ENCODE data around the gene SPEN.
"Not testable (repeated sequence)": the region's sequence is repeated elsewhere in the genome, so short reads cannot be mapped to it uniquely, and the experiment has no call there.

Gene SPEN

DNA sequence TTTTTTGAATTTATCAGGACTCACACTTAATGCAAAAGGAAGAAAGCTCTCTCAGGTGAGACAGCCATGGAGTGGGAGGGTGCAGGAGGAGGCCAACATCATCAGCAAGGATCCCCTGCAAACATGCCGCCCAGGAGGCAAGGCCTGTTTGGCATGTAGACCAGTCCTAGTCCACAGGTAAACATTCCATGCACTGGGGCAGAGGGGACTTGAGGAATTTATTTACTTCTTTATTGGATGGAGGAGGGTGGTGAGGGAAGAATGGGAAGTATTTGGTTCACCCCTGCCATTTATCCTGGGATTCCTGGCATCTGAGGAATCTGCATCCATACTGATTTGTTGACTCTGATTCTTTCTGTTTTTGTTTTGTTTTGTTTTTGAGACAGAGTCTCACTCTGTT, 38.6 kb upstream of the SPEN start:
- Histone ChIP-seq H3K4me1 (ENCODE audit: control insufficient read depth, insufficient read depth, low read length) (peaks cover 5% of the 10 kb centered on the region), H3K9me3 (ENCODE audit: control insufficient read depth, insufficient read depth, low read length) (no peaks in the 10 kb centered on the region), H3K36me3 (ENCODE audit: control insufficient read depth, insufficient read depth, low read length) (no peaks in the 10 kb centered on the region), H3K27me3 (ENCODE audit: control insufficient read depth, insufficient read depth, low read length) (no peaks in the 10 kb centered on the region), H3K9ac (ENCODE audit: low read depth, low read length) (no peak overlapping the region), H3K27ac (ENCODE audit: low read depth, low read length) (no peak overlapping the region), H3K4me3 (ENCODE audit: low read depth, low read length) (no peak overlapping the region)

DNA sequence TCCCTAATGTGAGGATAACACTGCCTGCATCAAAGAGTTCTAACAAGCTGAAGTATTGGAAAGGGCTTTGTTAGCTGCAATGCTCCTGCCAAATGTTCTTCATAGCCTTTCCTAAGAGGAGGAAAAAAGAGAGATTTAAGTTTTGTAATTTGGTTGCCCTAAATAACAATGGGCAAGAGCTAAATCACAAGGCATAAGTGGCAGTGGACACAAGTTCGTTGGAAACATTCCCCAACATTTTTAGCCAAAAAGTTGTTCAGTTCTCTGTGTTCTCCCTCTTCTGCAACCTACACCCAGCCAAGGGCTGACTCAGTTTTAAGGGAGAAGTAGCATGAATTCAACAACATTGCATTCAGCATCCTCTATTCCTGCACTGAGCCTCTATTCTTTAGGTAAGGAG, 37.4 kb upstream of the SPEN start:
- H3K36me3 ChIP-seq (ENCODE audit: control insufficient read depth, insufficient read depth, low read length): no peaks in the 10 kb centered on the region
- H3K9me3 ChIP-seq (ENCODE audit: control insufficient read depth, insufficient read depth, low read length): no peaks in the 10 kb centered on the region
- H3K27ac ChIP-seq (ENCODE audit: low read depth, low read length): no peak overlapping the region
- H3K9ac ChIP-seq (ENCODE audit: low read depth, low read length): no peak overlapping the region
- peaks cover 5% of the 10 kb centered on the region for H3K4me1 ChIP-seq (ENCODE audit: control insufficient read depth, insufficient read depth, low read length)
- no peaks in the 10 kb centered on the region for H3K27me3 ChIP-seq (ENCODE audit: control insufficient read depth, insufficient read depth, low read length)
- H3K4me3 ChIP-seq (ENCODE audit: low read depth, low read length): no peak overlapping the region

DNA sequence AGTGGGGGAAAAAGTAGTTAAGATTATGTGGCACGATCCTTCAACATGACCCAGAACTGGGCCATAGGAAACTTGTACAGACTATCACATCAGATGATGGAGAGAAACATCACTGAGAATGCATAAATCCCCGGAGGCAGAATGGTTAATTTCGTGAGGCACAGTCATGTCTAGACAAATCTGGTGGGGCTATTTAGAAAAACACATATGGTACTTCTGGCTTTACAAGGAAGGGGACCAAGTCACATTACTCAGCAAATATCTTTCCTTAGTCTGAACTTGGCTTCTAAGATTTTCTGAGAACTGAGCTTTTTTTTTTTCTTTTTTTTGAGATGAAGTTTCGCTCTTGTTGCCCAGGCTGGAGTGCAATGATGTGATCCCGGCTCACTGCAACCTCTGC, 30.8 kb upstream of the SPEN start:
- Histone ChIP-seq H3K27ac (ENCODE audit: low read depth, low read length) (no peak overlapping the region), H3K4me3 (ENCODE audit: low read depth, low read length) (no peak overlapping the region), H3K36me3 (ENCODE audit: control insufficient read depth, insufficient read depth, low read length) (no peaks in the 10 kb centered on the region), H3K9ac (ENCODE audit: low read depth, low read length) (no peak overlapping the region), H3K9me3 (ENCODE audit: control insufficient read depth, insufficient read depth, low read length) (no peaks in the 10 kb centered on the region), H3K4me1 (ENCODE audit: control insufficient read depth, insufficient read depth, low read length) (peaks cover 2% of the 10 kb centered on the region; the same call in 1 of the 2 replicates), H3K27me3 (ENCODE audit: control insufficient read depth, insufficient read depth, low read length) (no peaks in the 10 kb centered on the region)

DNA sequence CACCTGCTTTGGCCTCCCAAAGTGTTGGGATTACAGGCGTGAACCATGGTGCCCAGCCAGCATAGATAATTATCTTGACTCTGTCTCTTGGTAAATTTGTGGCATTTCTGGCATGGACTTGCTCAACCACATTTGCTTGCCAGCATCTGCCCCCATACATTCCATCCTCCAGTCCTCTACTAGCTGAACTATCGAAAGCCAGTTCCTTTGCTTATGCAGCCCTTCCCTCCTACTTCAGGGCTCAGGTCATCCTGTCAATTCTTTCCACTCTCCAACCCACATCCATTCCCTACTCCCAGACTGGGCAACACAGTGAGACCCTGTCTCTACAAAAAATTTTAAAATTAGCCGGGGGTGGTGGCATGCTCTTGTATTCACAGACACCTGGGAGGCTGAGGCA, 27.0 kb upstream of the SPEN start:
- no peaks in the 10 kb centered on the region for H3K36me3 ChIP-seq (ENCODE audit: control insufficient read depth, insufficient read depth, low read length)
- no peaks in the 10 kb centered on the region for H3K9me3 ChIP-seq (ENCODE audit: control insufficient read depth, insufficient read depth, low read length)
- no peak overlapping the region for H3K27ac ChIP-seq (ENCODE audit: low read depth, low read length)
- no peak overlapping the region for H3K4me3 ChIP-seq (ENCODE audit: low read depth, low read length)
- H3K9ac ChIP-seq (ENCODE audit: low read depth, low read length): no peak overlapping the region
- H3K27me3 ChIP-seq (ENCODE audit: control insufficient read depth, insufficient read depth, low read length): no peaks in the 10 kb centered on the region
- H3K4me1 ChIP-seq (ENCODE audit: control insufficient read depth, insufficient read depth, low read length): peaks cover 2% of the 10 kb centered on the region; the same call in 1 of the 2 replicates

DNA sequence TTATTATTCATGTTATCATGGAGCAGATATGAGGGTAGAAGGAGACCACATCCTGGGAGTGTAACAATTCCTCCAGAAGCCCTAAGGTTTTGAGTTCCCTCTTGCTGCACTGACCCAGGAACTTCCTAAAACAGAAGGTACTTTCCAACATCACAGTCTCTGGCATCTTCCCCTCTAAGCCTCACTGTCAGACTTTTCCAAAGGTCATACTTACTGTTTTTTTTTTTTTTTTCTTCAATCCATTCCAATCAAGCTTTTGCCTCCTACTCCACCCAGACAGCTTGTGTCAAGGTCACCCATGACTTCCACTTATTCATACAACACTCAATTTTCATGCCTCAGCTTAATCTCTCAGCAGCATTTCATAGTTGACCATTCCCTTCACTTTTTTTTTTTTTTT, 21.7 kb upstream of the SPEN start:
- Histone ChIP-seq H3K27me3 (ENCODE audit: control insufficient read depth, insufficient read depth, low read length) (no peaks in the 10 kb centered on the region), H3K4me1 (ENCODE audit: control insufficient read depth, insufficient read depth, low read length) (peaks cover 15% of the 10 kb centered on the region), H3K9me3 (ENCODE audit: control insufficient read depth, insufficient read depth, low read length) (no peaks in the 10 kb centered on the region), H3K36me3 (ENCODE audit: control insufficient read depth, insufficient read depth, low read length) (no peaks in the 10 kb centered on the region), H3K27ac (ENCODE audit: low read depth, low read length) (no peak overlapping the region), H3K4me3 (ENCODE audit: low read depth, low read length) (no peak overlapping the region), H3K9ac (ENCODE audit: low read depth, low read length) (no peak overlapping the region)

DNA sequence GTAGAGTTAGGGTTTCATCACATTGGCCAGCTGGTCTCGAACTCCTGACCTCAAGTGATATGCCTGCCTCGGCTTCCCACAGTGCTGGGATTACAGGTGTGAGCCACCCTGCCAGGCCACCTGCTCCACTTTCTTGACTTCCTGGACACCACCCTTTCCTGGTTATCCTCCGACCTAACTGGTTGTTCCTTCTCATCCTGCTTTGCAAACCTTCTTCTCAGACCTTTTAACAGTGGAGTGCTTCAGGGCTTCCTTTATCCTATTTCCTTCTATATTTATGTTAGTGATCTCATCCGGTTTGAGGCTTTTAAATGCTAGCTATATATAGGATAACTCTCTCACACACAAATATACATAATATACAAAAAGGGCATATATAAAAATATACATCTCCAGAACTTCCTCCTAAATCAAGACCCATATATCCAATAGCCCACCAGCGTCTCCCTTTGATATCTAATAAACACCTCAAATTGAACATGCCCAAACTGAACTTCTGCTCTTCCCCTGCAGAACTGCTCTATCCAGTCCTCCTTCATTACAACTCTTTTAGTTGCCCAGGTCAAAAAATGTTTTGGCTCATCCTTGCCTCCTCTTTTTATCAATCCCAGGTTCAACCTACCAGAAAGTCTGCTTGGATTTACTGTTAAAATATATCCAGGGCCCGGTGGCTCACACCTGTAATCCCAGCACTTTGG, 20.5 kb upstream of the SPEN start:
- peaks cover 17% of the 10 kb centered on the region for H3K4me1 ChIP-seq (ENCODE audit: control insufficient read depth, insufficient read depth, low read length)
- no peaks in the 10 kb centered on the region for H3K9me3 ChIP-seq (ENCODE audit: control insufficient read depth, insufficient read depth, low read length)
- no peak overlapping the region for H3K27ac ChIP-seq (ENCODE audit: low read depth, low read length)

DNA sequence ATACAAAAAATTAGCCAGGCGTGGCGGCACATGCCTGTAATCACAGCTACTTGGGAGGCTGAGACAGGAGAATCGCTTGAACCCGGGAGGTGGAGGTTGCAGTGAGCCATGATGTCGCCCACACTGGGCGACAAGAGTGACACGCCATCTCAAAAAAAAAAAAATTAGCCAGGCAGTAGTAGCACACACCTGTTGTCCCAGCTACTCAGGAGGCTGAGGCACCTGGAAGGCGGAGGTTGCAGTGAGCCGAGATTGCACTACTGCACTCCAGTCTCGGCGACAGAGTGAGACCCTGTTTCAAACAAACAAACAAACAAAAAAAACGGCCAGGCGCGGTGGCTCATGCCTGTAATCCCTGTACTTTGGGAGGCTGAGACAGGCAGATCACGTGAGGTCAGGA, 19.9 kb upstream of the SPEN start:
- H3K4me3 ChIP-seq (ENCODE audit: low read depth, low read length); H3K9ac ChIP-seq (ENCODE audit: low read depth, low read length); H3K27me3 ChIP-seq (ENCODE audit: control insufficient read depth, insufficient read depth, low read length); H3K36me3 ChIP-seq (ENCODE audit: control insufficient read depth, insufficient read depth, low read length); H3K9me3 ChIP-seq (ENCODE audit: control insufficient read depth, insufficient read depth, low read length); H3K27ac ChIP-seq (ENCODE audit: low read depth, low read length): not testable (repeated sequence)
- peaks cover 17% of the 10 kb centered on the region for H3K4me1 ChIP-seq (ENCODE audit: control insufficient read depth, insufficient read depth, low read length)

More for the DNA sequence above, 20.5 kb upstream of the SPEN start:
- H3K9ac ChIP-seq (ENCODE audit: low read depth, low read length): no peak overlapping the region
- H3K27me3 ChIP-seq (ENCODE audit: control insufficient read depth, insufficient read depth, low read length): no peaks in the 10 kb centered on the region
- no peak overlapping the region for H3K4me3 ChIP-seq (ENCODE audit: low read depth, low read length)
- H3K36me3 ChIP-seq (ENCODE audit: control insufficient read depth, insufficient read depth, low read length): no peaks in the 10 kb centered on the region

DNA sequence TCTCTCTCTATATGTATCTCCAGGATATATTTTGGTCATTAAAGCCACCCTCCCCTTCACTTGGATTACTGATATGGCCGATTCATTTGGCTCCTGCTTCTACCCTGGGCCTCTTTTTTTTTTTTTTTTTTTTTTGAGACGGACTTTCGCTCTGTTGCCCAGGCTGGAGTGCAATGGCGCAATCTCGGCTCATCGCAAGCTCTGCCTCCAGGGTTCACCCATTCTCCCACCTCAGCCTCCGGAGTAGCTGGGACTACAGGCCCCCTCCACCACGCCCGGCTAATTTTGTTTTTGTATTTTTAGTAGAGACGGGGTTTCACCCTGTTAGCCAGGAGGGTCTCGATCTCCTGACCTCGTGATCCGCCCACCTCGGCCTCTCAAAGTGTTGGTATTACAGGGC, 18.6 kb upstream of the SPEN start:
- not testable (repeated sequence) for H3K9me3 ChIP-seq (ENCODE audit: control insufficient read depth, insufficient read depth, low read length); H3K27me3 ChIP-seq (ENCODE audit: control insufficient read depth, insufficient read depth, low read length); H3K36me3 ChIP-seq (ENCODE audit: control insufficient read depth, insufficient read depth, low read length); H3K27ac ChIP-seq (ENCODE audit: low read depth, low read length); H3K9ac ChIP-seq (ENCODE audit: low read depth, low read length); H3K4me3 ChIP-seq (ENCODE audit: low read depth, low read length)
- H3K4me1 ChIP-seq (ENCODE audit: control insufficient read depth, insufficient read depth, low read length): peaks cover 20% of the 10 kb centered on the region

DNA sequence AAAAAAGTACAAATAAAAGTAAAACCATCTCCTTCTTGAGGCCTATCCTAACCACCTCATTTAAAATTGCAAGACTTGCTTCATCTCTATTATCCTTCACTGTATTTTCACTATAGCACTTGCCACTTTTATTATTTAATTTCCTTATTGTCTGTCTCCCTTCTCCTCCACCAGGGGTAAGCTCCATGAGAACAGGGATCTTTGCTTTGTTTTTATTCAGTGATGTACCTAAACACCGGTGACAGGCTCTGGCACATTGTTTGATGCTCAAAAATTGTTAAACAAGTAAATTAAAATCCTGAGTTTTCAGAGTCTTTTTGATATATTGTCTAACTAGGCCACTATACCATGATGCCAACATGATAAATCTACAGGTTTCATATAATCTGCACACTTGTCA, 17.2 kb upstream of the SPEN start:
- Histone ChIP-seq H3K4me1 (ENCODE audit: control insufficient read depth, insufficient read depth, low read length) (peaks cover 20% of the 10 kb centered on the region), H3K27ac (ENCODE audit: low read depth, low read length) (peak overlapping the region; percentile 48), H3K9ac (ENCODE audit: low read depth, low read length) (no peak overlapping the region), H3K27me3 (ENCODE audit: control insufficient read depth, insufficient read depth, low read length) (no peaks in the 10 kb centered on the region), H3K9me3 (ENCODE audit: control insufficient read depth, insufficient read depth, low read length) (no peaks in the 10 kb centered on the region), H3K36me3 (ENCODE audit: control insufficient read depth, insufficient read depth, low read length) (no peaks in the 10 kb centered on the region), H3K4me3 (ENCODE audit: low read depth, low read length) (no peak overlapping the region)

DNA sequence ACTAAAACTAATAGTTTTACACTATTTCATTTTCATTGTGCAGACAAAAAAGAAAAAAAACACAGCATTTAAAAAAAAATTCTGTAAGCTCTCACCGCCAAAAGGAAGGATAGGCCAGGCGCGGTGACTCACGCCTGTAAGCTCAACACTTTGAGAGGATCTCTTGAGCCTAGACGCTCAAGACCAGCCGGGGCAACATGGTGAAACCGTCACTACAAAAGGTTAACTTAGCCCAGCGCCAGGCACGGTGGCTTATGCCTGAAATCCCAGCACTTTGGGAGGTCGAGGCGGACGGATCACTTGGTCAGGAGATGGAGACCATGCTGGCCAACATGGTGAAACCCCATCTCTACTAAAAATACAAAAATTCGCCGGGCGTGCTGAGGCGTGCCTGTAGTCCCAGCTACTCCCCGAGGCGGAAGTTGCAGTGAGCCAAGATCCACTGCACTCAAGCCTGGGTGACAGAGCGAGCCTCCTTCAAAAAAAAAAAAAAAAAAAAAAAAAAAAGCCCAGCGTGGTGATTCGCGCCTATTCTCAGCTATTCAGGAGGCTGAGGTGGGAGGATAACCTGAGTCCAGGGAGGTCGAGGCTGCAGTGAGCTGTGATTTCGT, 14.3 kb upstream of the SPEN start:
- peak overlapping the region; percentile 87 for H3K4me3 ChIP-seq (ENCODE audit: low read depth, low read length)
- no peaks in the 10 kb centered on the region for H3K36me3 ChIP-seq (ENCODE audit: control insufficient read depth, insufficient read depth, low read length)
- peaks cover 25% of the 10 kb centered on the region for H3K4me1 ChIP-seq (ENCODE audit: control insufficient read depth, insufficient read depth, low read length)
- peak overlapping the region; percentile 100 for H3K27ac ChIP-seq (ENCODE audit: low read depth, low read length)
- H3K9me3 ChIP-seq (ENCODE audit: control insufficient read depth, insufficient read depth, low read length): no peaks in the 10 kb centered on the region
- H3K9ac ChIP-seq (ENCODE audit: low read depth, low read length): no peak overlapping the region
- no peaks in the 10 kb centered on the region for H3K27me3 ChIP-seq (ENCODE audit: control insufficient read depth, insufficient read depth, low read length)

DNA sequence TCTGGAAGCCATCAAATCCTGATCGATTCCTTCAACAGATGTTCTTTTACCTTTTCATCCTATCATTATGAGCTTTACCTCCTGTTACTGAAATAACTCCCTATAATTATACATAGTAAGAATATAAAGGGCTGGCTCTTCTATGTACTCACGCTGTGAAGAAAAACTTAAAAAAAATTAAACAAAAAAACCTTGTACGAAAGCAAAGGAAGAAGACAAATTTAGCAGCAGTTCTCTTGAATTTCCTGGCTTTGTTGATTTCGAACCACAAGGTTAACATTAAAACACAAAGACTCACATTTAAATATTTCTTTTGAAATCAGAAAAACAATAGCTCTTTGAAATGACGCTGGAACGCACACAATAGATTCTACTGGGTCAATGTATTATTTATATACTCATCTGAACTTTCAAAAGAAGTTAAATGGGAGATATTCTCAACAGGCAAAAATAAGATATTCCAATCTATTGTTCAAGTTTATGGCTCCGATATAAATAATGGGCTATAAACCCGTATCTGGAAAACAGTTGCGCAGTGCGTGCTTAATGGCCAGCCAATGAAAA, 13.6 kb upstream of the SPEN start:
- no peaks in the 10 kb centered on the region for H3K27me3 ChIP-seq (ENCODE audit: control insufficient read depth, insufficient read depth, low read length)
- H3K4me1 ChIP-seq (ENCODE audit: control insufficient read depth, insufficient read depth, low read length): peaks cover 25% of the 10 kb centered on the region
- H3K27ac ChIP-seq (ENCODE audit: low read depth, low read length): peak overlapping the region; percentile 100
- peak overlapping the region; percentile 87 for H3K4me3 ChIP-seq (ENCODE audit: low read depth, low read length)
- no peaks in the 10 kb centered on the region for H3K36me3 ChIP-seq (ENCODE audit: control insufficient read depth, insufficient read depth, low read length)
- no peaks in the 10 kb centered on the region for H3K9me3 ChIP-seq (ENCODE audit: control insufficient read depth, insufficient read depth, low read length)
- H3K9ac ChIP-seq (ENCODE audit: low read depth, low read length): peak overlapping the region; percentile 98
